Thyroid gland (tissue), 4 donors: ENCODE results near the gene KCNIP1.

Experiments
- CTCF ChIP-seq, 6 experiments: fragments of 200-600 bp in 3 of 6; fragments of 450-650 bp in 3 of 6; sonication (generic) in 3 of 6; IDR thresholded peaks; one replicate each; pipeline ENCODE4 v1.5.1; 2016 to 2019; ENCODE audit warnings: antibody characterized with exemption in 6 of 6, mild to moderate bottlenecking in 2 of 6, inconsistent platforms in 1 of 6, moderate library complexity in 1 of 6
- POLR2A ChIP-seq, 2 donors: fragments of 450-650 bp; IDR thresholded peaks; one replicate each; pipeline ENCODE4 v1.6.1; 2017; ENCODE audit warnings: antibody characterized with exemption in 2 of 2, mild to moderate bottlenecking in 2 of 2, moderate library complexity in 1 of 2

GRCh38 chr5:170596482-170597044 is 92.7 kb downstream of the KCNIP1 start:
- TF ChIP-seq CTCF (IDR thresholded peaks at IDR 0.05) (no peak), POLR2A (IDR thresholded peaks at IDR 0.05) (no peak)
